GM23338 (cell line): ENCODE measurements around the gene GSG1L. TPM values are rescaled to one million over a fixed set of nuclear protein-coding genes. Genes with fewer than 3 reads are reported as not detected.

Source experiments
- ATAC-seq: fragments of 200-7000 bp; cut with Tn5 transposase; 3 replicates; pipeline ENCODE4 v1.9.1; 2020
- DNase-seq: peaks from one replicate; pipeline ENCODE4 v3.0.0-alpha.2; 2015; ENCODE audit warnings: low spot score
- H2AFZ ChIP-seq: fragments of 200-600 bp; sonication (generic); 2 replicates; pipeline ENCODE4 v1.8.0; 2016; ENCODE audit warnings: antibody characterized with exemption, mild to moderate bottlenecking, moderate library complexity
- H3F3A ChIP-seq: fragments of 200-600 bp; sonication (generic); replicated peaks from 2 replicates; pipeline ENCODE4 v1.8.0; 2017; ENCODE audit warnings: antibody characterized with exemption, mixed run types, low read depth
- H3K27ac ChIP-seq: fragments of 200-600 bp; sonication (generic); 2 replicates; pipeline ENCODE4 v1.6.1; 2016; ENCODE audit warnings: low read depth
- H3K27me3 ChIP-seq: fragments of 200-600 bp; sonication (generic); 2 replicates; pipeline ENCODE4 v1.8.0; 2016; ENCODE audit warnings: mild to moderate bottlenecking, mixed run types, moderate library complexity; ENCODE audit not compliant: insufficient read depth
- H3K36me3 ChIP-seq: fragments of 200-600 bp; sonication (generic); 2 replicates; pipeline ENCODE4 v1.8.0; 2016; ENCODE audit warnings: mild to moderate bottlenecking; ENCODE audit not compliant: insufficient read depth
- H3K4me1 ChIP-seq: fragments of 200-600 bp; sonication (generic); 2 replicates; pipeline ENCODE4 v1.8.0; 2016; ENCODE audit warnings: mild to moderate bottlenecking, moderate library complexity; ENCODE audit not compliant: insufficient read depth
- H3K4me2 ChIP-seq: fragments of 200-600 bp; sonication (generic); 2 replicates; pipeline ENCODE4 v1.7.1; 2017; ENCODE audit warnings: mixed run types
- H3K4me3 ChIP-seq: fragments of 200-600 bp; sonication (generic); 2 replicates; pipeline ENCODE4 v1.6.1; 2016; ENCODE audit warnings: mixed run types
- H3K79me2 ChIP-seq: fragments of 200-600 bp; sonication (generic); replicated peaks from 2 replicates; pipeline ENCODE4 v1.8.0; 2017; ENCODE audit warnings: mild to moderate bottlenecking; ENCODE audit not compliant: insufficient read depth
- H3K9me2 ChIP-seq: fragments of 200-600 bp; sonication (generic); 2 replicates; pipeline ENCODE4 v1.8.0; 2017; ENCODE audit not compliant: insufficient read depth
- H4K20me1 ChIP-seq: fragments of 200-600 bp; sonication (generic); replicated peaks from 2 replicates; pipeline ENCODE4 v1.8.0; 2017; ENCODE audit warnings: mild to moderate bottlenecking; ENCODE audit not compliant: insufficient read depth
- H3K27ac Mint-ChIP-seq: 2 replicates; pipeline ENCODE4 v1.8.0; 2020; ENCODE audit warnings: inconsistent platforms, mild to moderate bottlenecking, moderate library complexity, mixed read lengths
- H3K27me3 Mint-ChIP-seq: 3 replicates; pipeline ENCODE4 v1.8.0; 2022; ENCODE audit warnings: low read depth, mild to moderate bottlenecking, moderate library complexity, mixed read lengths, inconsistent platforms; ENCODE audit not compliant: insufficient read depth, poor library complexity
- H3K36me3 Mint-ChIP-seq: 3 replicates; pipeline ENCODE4 v1.8.0; 2021; ENCODE audit warnings: low read depth, mild to moderate bottlenecking, inconsistent platforms, moderate library complexity, mixed read lengths
- H3K4me1 Mint-ChIP-seq: 3 replicates; pipeline ENCODE4 v1.8.0; 2020; ENCODE audit warnings: mild to moderate bottlenecking, inconsistent platforms, mixed read lengths
- H3K4me3 Mint-ChIP-seq: 3 replicates; pipeline ENCODE4 v1.8.0; 2021; ENCODE audit warnings: moderate library complexity, mild to moderate bottlenecking, inconsistent platforms, mixed read lengths
- H3K9me3 Mint-ChIP-seq: 3 replicates; pipeline ENCODE4 v1.8.0; 2020; ENCODE audit warnings: moderate library complexity, mild to moderate bottlenecking, inconsistent platforms, mixed read lengths
- CREB1 ChIP-seq: fragments of 250-450 bp; sonication (Bioruptor Pico); IDR thresholded peaks from 2 replicates; pipeline ENCODE4 v1.5.0; 2020; ENCODE audit warnings: low read depth, mild to moderate bottlenecking, moderate library complexity
- ETS1 ChIP-seq: IDR thresholded peaks from 2 replicates; pipeline ENCODE4 v1.6.1; 2016; ENCODE audit warnings: antibody characterized with exemption
- EZH2phosphoT487 ChIP-seq: fragments of 200-600 bp; sonication (generic); IDR thresholded peaks from one replicate; pipeline ENCODE4 v1.8.1; 2018; ENCODE audit warnings: antibody characterized with exemption; ENCODE audit not compliant: unreplicated experiment
- NANOG ChIP-seq: IDR thresholded peaks from 2 replicates; pipeline ENCODE4 v1.6.1; 2016; ENCODE audit warnings: antibody characterized with exemption, borderline replicate concordance
- STAT1 ChIP-seq: IDR thresholded peaks from one replicate; pipeline ENCODE4 v1.6.1; 2016; ENCODE audit warnings: antibody characterized with exemption; ENCODE audit not compliant: unreplicated experiment
- polyA plus RNA-seq: library from polyadenylated mRNA; unstranded; fragments of >200 nt; fragmentation: Nextera tagmentation; extraction: Ambion mirVana; gene quantifications from 2 replicates; pipeline ENCODE4 v1.2.1, GENCODE V29; 2016
- total RNA-seq: library from RNA; depleted of rRNA; stranded (reverse); fragments of >200 nt; shearing (Covaris generic); gene quantifications from 2 replicates; pipeline ENCODE4 v1.2.3, GENCODE V29; 2014
- TF ChIP-seq, protein P1 (sequence below): IDR thresholded peaks from one replicate; pipeline ENCODE4 v1.6.1; 2018; ENCODE audit warnings: antibody characterized with exemption; ENCODE audit not compliant: unreplicated experiment

Gene GSG1L
- total and polyA plus RNA-seq, 2 experiments from 2014 or later = 0.36 to 0.63 TPM

GRCh38 chr16:27789595-27790241 is 273.8 kb downstream of the GSG1L start:
- Histone ChIP-seq H3K4me2 (no peak overlapping the region), H3K36me3 (no peaks in the 10 kb centered on the region), H3K4me1 (no peaks in the 10 kb centered on the region), H3K79me2 (no peaks in the 10 kb centered on the region), H3K4me3 (no peak overlapping the region), H2AFZ (no peak overlapping the region), H3K9me2 (0 out of 2 replicates have a peak, but pooled peaks cover 13% of the 10 kb centered on the region), H3K27ac (no peak overlapping the region), H3K27me3 (no peaks in the 10 kb centered on the region), H3F3A (no peaks in the 10 kb centered on the region), H4K20me1 (no peaks in the 10 kb centered on the region; the same call in 1 of the 2 replicates)
- H3K4me1 Mint-ChIP-seq = no peaks in the 10 kb centered on the region; the same call in 2 of the 3 replicates
- H3K27ac Mint-ChIP-seq = no peak overlapping the region
- no peaks in the 10 kb centered on the region for H3K9me3 Mint-ChIP-seq
- H3K4me3 Mint-ChIP-seq = no peak overlapping the region
- DNase-seq = no peak
- H3K27me3 Mint-ChIP-seq = peaks cover 6% of the 10 kb centered on the region
- no peaks in the 10 kb centered on the region for H3K36me3 Mint-ChIP-seq
- TF ChIP-seq STAT1 (no peak), ETS1 (no peak), CREB1 (CRISPR knock-in tag) (no peak), EZH2phosphoT487 (no peak)
- TF ChIP-seq, protein P1, sequence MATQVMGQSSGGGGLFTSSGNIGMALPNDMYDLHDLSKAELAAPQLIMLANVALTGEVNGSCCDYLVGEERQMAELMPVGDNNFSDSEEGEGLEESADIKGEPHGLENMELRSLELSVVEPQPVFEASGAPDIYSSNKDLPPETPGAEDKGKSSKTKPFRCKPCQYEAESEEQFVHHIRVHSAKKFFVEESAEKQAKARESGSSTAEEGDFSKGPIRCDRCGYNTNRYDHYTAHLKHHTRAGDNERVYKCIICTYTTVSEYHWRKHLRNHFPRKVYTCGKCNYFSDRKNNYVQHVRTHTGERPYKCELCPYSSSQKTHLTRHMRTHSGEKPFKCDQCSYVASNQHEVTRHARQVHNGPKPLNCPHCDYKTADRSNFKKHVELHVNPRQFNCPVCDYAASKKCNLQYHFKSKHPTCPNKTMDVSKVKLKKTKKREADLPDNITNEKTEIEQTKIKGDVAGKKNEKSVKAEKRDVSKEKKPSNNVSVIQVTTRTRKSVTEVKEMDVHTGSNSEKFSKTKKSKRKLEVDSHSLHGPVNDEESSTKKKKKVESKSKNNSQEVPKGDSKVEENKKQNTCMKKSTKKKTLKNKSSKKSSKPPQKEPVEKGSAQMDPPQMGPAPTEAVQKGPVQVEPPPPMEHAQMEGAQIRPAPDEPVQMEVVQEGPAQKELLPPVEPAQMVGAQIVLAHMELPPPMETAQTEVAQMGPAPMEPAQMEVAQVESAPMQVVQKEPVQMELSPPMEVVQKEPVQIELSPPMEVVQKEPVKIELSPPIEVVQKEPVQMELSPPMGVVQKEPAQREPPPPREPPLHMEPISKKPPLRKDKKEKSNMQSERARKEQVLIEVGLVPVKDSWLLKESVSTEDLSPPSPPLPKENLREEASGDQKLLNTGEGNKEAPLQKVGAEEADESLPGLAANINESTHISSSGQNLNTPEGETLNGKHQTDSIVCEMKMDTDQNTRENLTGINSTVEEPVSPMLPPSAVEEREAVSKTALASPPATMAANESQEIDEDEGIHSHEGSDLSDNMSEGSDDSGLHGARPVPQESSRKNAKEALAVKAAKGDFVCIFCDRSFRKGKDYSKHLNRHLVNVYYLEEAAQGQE = no peak
- ATAC-seq = no peak

DNA sequence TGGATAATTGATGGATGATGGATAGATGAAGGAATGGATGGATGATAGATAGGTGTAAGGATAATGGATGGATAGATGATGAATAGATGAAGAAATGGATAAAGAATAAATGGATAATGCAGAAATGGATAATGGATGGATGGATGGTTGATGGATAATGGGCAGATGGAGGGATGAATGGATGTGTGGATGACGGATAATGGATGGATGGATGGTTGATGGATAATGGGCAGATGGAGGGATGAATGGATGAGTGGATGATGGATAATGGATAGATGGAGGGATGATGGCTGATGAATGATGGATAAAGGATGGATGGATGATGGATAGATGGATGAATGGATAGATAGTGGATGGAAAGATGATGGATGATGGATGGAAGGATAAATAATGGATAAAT is 274.4 kb downstream of the GSG1L start:
- Histone ChIP-seq H3K9me2 (0 out of 2 replicates have a peak, but pooled peaks cover 13% of the 10 kb centered on the region), H3K4me3 (no peak overlapping the region), H3K79me2 (no peaks in the 10 kb centered on the region), H2AFZ (no peak overlapping the region), H3K27ac (no peak overlapping the region), H3K4me1 (no peaks in the 10 kb centered on the region), H3K4me2 (no peak overlapping the region), H4K20me1 (no peaks in the 10 kb centered on the region; the same call in 1 of the 2 replicates), H3K27me3 (no peaks in the 10 kb centered on the region), H3F3A (no peaks in the 10 kb centered on the region), H3K36me3 (no peaks in the 10 kb centered on the region)
- H3K9me3 Mint-ChIP-seq = no peaks in the 10 kb centered on the region
- H3K27me3 Mint-ChIP-seq = peaks cover 4% of the 10 kb centered on the region
- ATAC-seq = no peak
- no peak for DNase-seq
- no peak overlapping the region for H3K27ac Mint-ChIP-seq
- no peak overlapping the region for H3K4me3 Mint-ChIP-seq
- no peaks in the 10 kb centered on the region; the same call in 2 of the 3 replicates for H3K4me1 Mint-ChIP-seq
- H3K36me3 Mint-ChIP-seq = no peaks in the 10 kb centered on the region
- TF ChIP-seq EZH2phosphoT487 (no peak), NANOG (no peak), CREB1 (CRISPR knock-in tag) (no peak)
- TF ChIP-seq, protein P1 = no peak
